Measurements from ENCODE around the gene C12orf42.

C12orf42 gene

DNA sequence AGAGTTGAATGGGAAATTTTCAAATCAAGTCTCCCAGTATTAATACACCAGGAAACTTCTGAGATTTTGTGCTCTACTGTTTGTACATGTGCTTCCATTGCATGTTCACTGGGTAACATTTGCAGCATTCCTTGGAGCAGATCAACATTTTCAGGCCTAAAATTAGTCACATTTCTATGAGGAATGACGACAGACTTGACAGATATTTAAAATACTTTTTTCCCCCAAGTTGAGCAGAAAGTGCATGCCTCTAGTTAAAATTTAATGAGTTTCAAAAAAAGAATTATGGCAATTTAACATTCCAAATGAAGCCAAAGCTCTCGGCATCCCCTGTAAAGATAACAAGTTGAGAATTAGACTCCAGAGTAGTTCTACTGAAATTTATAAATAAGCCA lies 72.3 kb downstream of the C12orf42 start:
- DNase-seq: no peak

GRCh38 chr12:103422746-103423515 lies 72.8 kb downstream of the C12orf42 start:
- peak in 1 of 2 experiments; percentile 58 for DNase-seq

GRCh38 chr12:103422328-103422727 lies 73.4 kb downstream of the C12orf42 start:
- DNase-seq: no peak

GRCh38 chr12:103421402-103421801 lies 74.4 kb downstream of the C12orf42 start:
- no peak for DNase-seq

GRCh38 chr12:103415681-103416080 lies 80.1 kb downstream of the C12orf42 start:
- DNase-seq: no peak

DNA sequence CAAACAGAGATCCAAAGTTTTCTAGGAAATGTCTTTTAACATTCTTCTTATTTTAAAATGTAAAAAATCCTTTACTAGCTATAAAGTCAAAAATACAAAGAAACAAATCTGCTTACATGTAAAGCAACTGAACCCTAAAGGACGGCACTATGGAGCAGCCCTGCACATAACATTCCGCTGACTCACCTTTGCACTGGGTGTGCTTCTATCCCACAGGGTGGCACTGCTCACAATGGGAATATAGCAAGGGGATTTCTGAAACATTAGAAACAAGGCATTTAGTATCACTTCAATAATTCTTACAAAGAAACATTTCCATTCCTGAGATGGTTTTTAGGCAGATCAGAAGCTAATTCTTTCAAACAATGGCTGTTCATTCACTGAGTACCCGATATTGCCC lies 94.3 kb downstream of the C12orf42 start:
- DNase-seq: no peak

- DNase-seq: no peak
Observed at GRCh38 chr12:103399986-103400385, 95.8 kb downstream of the C12orf42 start.

GRCh38 chr12:103397536-103397935 lies 98.2 kb downstream of the C12orf42 start:
- DNase-seq: no peak

GRCh38 chr12:103392722-103393121 lies 103.0 kb downstream of the C12orf42 start:
- DNase-seq: no peak

DNA sequence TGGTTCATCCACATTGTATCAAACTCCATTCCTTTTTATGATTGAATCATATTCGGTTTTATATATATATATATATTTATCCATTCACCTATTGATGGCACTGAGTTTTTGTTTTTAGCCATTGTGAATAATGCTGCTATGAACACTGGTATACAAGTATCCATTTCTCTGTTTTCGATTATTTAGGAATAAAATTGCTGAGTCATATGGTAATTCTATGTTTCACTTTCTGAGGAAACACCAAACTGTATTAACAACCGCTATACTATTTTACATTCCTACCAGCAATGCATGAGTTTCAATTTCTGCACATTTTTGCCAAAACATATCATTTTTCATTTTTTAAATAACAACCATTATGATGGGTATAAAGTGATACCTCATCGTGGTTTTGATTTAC lies 104.7 kb downstream of the C12orf42 start:
- no peak for DNase-seq

DNA sequence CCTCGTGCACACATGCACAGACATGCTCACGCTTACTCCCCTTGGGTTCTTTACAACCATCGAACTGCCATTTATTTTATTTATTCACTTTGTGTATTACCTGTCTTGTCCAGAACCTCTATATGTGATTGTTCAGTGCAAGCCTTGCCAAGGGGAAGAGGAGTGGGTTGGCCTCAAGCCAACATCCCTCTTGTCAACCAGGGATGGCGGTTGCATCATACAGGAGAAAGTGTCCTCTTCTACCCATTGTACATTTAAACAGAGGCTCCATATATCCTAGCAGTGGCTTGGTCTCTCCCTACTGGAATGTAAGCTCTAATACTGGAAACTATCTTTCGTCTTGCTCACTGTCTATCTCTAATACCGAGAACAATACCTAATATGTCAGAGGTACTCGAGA lies 108.4 kb downstream of the C12orf42 start:
- peak; percentile 78 to 91 for DNase-seq

DNA sequence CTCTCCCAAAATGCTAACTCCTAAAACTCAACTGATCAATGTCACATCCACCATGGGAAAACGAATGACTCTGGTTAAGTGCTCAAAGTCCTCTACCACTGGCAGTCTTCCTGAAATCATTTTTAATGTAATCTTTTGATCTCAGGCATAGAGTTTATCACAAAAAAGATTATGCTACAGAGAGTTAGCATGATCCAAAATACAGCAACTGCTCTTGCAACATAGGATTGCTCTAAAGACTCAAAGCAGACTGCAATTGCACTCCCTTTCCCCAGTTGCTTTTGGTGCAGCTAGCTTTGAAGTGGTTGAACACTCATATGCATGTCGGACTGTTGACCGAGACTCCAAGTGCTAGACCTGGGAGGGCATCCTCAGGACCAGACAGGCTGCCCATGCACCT lies 109.3 kb downstream of the C12orf42 start:
- peak in 1 of 2 experiments; percentile 51 for DNase-seq

DNA sequence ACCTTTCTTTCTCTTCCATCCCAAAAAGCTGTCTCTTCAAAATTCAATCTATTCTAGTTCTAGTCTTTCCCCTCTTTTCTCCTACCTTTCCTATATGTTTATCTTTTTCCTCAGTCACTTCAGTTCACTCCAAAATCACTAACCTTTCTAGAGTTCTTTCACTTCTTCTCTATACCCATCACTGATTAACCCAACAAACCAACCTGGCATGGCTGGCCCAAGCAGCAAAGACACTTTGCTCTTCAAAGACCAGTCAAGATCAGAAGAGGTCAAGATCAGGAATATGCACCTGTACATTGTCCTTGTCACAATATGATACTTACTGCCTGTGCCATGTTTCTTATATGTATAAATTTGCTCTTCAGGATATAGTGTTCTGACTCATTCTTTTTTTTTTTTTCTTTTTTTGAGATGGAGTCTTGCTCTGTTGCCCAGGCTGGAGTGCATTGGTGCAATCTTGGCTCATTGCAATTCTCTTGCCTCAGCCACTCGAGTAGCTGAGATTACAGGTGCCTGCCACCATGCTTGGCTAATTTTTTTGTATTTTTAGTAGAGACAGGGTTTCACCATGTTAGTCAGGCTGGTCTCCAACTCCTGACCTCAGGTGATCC lies 112.9 kb downstream of the C12orf42 start:
- DNase-seq: no peak

- no peak for DNase-seq
Observed at GRCh38 chr12:103382119-103382518, 113.6 kb downstream of the C12orf42 start.

DNA sequence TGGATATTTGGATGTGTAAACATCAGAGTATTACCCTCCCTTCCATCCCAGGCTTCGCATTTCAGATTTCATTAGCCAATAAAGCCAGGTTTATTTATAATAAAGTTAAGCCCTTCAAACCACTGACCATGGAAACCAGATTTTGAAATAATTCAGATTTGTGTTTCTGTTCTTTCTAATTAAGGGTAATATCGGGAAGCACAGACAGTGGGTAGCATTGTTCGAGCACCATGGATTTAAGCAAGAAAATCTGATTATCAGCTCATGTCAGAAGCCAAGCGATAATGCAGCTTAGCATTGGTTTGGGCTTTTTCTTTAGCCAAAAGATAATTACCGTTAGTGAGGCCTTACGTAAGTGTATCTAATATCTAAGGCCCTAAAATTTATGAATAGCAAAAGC lies 116.1 kb downstream of the C12orf42 start:
- no peak for DNase-seq

DNA sequence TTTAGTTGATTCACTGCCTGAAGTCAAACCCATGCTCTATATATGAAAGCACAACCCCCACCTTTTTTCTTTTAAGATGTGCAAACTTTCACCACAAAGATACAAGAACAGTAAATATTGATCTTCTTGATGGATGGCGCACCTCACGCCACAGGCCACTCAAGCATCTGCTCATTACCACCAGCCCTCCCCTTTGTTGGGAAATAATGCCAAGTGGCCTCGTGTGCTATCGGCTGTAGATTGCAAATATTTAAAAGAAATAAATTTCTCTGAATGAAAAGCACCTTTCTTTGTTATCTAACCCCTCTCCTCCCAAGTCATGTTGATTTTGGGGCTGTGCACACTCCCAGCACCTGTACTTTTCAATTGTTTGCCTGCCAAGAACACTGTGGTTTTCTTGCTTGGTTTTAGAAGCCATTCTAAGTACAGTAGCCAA lies 122.7 kb downstream of the C12orf42 start:
- DNase-seq: peak; percentile 67 to 69

DNA sequence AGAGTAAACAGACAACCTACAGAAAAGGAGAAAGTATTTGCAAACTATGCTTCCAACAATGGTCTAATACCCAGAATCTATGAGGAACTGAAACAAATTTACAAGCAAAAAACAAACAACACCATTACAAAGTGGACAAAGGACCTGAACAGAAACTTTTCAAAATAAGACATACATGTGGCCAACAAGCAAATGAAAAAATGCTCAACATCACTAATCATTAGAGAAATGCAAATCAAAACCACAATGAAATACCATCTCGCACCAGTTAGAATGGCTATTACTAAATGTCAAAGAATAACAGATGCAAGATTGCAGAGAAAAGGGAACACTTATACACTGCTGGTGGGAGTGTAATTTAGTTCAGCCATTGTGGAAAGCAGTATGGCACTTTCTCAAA lies 125.8 kb downstream of the C12orf42 start:
- no peak for DNase-seq

GRCh38 chr12:103368167-103368566 lies 127.6 kb downstream of the C12orf42 start:
- no peak for DNase-seq

DNA sequence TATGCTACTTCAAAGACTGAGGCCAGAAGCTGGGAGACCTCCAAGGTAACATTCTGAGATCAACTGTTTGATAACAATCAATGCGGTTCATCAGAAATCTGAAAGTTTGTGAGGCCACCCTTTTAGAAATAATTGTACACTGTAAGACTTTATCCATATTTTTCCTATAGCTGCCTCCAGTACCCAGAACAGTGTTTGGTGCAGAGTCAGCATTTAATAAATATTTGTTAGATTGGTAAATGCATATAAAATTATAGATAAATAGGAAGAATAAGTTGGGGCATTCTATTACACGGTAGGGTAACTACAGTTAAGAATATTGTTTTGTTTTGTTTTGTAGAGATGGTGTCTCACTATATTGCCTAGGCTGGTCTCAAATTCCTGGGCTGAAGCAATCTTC lies 141.4 kb downstream of the C12orf42 start:
- no peak for DNase-seq

GRCh38 chr12:103353913-103354312 lies 141.9 kb downstream of the C12orf42 start:
- DNase-seq: no peak

GRCh38 chr12:103350116-103350515 lies 145.7 kb downstream of the C12orf42 start:
- DNase-seq: no peak

DNA sequence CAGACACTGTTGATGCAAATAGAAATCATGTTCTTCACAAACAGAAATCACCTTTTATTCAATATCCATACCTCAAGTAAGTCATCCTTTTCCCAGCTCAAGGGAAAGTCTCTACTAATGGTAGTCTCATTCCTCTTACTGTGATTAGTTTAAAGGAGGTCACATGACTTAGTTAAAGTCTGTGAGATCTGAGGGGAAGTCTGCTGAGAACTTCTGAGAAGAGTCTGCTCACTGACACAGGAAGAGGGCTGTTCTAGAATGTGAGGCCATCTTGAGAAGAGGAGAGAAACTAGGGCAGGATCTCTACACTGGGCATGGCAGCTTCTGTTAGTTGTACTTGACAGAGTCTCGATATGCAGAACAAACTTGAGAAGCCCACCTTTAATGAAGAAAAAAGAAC lies 146.8 kb downstream of the C12orf42 start:
- no peak for DNase-seq

- DNase-seq: no peak
Observed at GRCh38 chr12:103336940-103337339, 158.8 kb downstream of the C12orf42 start.

- DNase-seq: peak; percentile 45 to 74
Observed at GRCh38 chr12:103334466-103334865, 161.3 kb downstream of the C12orf42 start.

DNA sequence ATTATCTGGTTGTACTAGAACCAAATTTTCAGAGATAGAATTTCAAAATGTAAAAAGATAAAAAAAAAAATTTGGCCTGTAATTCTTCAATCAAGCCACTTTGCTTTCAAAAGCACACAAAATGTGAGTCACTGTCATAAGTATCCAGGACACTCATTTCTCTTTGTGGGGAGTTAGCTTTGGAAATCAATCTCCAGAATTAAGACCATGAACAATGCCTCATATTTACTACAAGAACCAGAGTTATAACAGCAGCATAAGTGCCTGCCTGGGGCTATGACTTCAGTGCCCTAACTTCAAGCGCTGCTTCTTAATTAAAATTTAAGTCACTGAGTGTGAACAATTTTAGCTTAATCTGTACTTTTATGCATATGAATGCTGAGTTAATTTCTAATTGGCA lies 162.1 kb downstream of the C12orf42 start:
- DNase-seq: no peak
